GM18505 (cell line): ENCODE data around the gene NECTIN1.

ENCODE experiments used
- ATAC-seq: cut with Tn5 transposase; IDR thresholded peaks from one replicate; pipeline ENCODE4 v1.9.1; 2021; ENCODE audit not compliant: unreplicated experiment
- POLR2A ChIP-seq: IDR thresholded peaks from 4 replicates; pipeline ENCODE4 v1.6.1; 2011; ENCODE audit warnings: borderline replicate concordance; ENCODE audit not compliant: insufficient read depth, insufficient read length; ENCODE audit errors: extremely low read depth

NECTIN1 gene

GRCh38 chr11:119759747-119760412 is 30.9 kb upstream of the NECTIN1 start:
- ATAC-seq = no peak
- TF ChIP-seq POLR2A = no peak

- ATAC-seq = no peak
- no peak for TF ChIP-seq POLR2A
These were observed 30.3 kb upstream of the NECTIN1 start for GRCh38 chr11:119759324-119759723.

DNA sequence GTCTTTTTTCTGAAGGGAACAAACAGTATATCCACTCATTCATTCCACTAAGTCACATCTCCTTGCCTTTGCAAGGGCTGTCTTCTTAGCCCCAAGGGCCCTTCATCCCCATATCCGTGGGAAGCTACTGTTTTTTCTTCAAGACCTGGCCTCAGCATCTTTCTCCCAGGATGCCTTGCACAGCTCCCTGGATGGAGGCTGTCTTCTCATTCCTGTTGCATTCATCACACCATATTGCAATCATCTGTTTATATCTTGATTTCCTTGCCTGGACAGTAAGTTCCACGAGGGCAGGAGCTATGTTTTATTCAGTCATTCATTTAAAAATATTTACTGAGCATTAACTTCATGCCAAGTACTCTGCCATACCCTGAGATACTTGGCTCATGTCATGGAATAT is 29.3 kb upstream of the NECTIN1 start:
- ATAC-seq = no peak
- no peak for TF ChIP-seq POLR2A

- no peak for ATAC-seq
- TF ChIP-seq POLR2A = no peak
These were observed 28.4 kb upstream of the NECTIN1 start for GRCh38 chr11:119757378-119757777.

- no peak for TF ChIP-seq POLR2A
- no peak for ATAC-seq
These were observed 27.3 kb upstream of the NECTIN1 start for GRCh38 chr11:119756169-119756865.

- ATAC-seq = no peak
- no peak for TF ChIP-seq POLR2A
These were observed 26.5 kb upstream of the NECTIN1 start for GRCh38 chr11:119755356-119756071.

GRCh38 chr11:119754656-119755355 is 25.8 kb upstream of the NECTIN1 start:
- no peak for ATAC-seq
- TF ChIP-seq POLR2A = no peak

DNA sequence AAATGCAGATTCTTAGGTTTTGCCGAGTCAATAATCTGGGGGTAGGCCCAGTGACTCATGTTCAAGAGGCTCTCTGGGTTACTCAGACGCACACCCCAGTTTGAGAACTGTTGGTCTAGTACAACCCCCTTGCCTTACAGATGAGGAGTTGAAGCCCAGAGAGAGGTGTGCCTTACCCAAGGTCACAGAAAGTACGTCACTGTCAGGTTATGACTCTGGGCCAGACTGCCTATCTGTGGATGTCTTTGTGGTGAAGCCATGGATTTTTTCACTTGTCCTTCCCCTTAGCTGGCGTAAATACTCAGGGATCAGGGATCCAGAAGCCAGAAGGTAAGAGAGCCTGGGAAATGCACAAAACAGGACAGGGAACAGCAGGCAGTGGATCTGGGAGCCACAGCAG is 25.2 kb upstream of the NECTIN1 start:
- no peak for ATAC-seq
- TF ChIP-seq POLR2A = no peak

GRCh38 chr11:119752946-119753345 is 23.9 kb upstream of the NECTIN1 start:
- TF ChIP-seq POLR2A = no peak
- no peak for ATAC-seq

DNA sequence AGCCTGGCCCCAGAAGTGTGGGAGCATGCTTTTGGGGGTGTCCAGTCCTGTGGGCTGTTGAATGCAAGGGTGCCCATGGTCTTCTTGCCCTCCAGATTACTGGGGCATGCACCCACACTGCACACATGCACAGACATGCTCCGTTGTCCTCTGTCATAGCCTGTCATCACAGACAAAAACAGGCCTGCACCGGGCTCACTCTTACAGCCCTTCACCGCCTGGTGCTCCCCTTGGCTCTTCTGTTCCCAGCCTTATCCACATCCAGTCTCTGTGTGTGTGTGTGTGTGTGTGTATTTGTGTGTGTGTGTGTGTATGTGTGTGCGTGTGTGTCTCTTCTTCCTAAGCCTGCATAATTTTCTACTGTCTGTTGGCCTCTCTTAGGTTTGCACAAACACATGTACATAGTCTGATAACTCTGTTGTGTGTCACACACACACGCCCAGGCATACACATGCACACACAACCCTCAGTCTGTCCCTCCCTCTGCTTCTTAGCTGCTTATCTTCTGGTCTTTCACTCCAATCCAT is 23.4 kb upstream of the NECTIN1 start:
- no peak for TF ChIP-seq POLR2A
- no peak for ATAC-seq

DNA sequence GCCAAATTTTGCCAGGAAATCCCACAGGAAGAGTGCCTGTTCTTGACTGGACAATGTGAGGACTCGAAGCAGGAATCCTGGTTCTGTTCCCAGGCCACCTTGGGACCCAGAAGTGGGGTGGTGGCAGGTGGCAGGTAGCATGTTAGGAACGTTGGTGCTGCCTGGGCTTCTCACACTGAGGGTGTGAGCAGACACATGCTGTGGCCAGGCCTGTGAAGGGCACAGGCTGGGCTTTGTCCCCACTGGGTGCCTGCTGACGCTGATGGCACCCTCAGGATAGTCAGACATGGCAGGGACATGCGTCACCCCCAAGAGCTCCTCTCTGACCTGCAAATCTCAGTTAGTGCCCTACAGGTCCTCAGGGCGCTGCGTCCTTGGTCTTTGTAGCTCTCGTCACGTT is 21.1 kb upstream of the NECTIN1 start:
- no peak for TF ChIP-seq POLR2A
- ATAC-seq = no peak

DNA sequence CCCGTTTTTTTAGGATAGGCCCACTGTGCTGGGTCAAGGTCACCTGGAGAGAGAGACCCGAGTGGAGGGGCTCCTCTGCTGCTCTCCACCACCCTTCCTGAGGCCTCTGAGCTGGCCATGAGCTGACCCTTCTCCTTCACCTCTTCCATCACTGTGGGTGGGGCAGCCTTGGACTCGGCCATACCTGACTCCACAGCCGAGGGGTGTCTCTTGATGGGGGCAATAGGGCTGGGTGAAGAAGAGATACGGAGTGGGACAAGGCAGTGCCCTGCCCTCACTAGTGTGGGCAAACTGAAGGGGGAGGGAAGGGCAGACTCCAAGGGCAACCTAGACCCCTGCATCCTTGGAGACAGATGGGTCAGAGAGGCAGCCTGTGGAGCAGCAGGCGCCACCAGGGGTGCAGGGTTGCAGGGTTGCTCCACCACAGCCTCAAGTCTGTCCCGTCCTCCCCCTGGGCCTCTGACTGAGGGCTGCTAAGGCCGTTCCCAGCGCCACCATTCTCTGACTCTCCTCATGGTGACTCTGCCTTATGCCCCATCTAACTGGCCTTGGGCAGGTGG is 20.1 kb upstream of the NECTIN1 start:
- no peak for ATAC-seq
- no peak for TF ChIP-seq POLR2A
